Measurements from ENCODE around the gene AMIGO2.

GRCh38 chr12:47065546-47065945 lies 14.2 kb downstream of the AMIGO2 start:
- TF ChIP-seq POLR2A (IDR thresholded peaks at IDR 0.05; ENCODE audit: low read depth, low read length) (no peak), POLR2AphosphoS5 (IDR thresholded peaks at IDR 0.05; ENCODE audit: low read depth, low read length) (no peak), TAF1 (IDR thresholded peaks at IDR 0.05; ENCODE audit: low read depth, low read length) (no peak), PAX5 (IDR thresholded peaks at IDR 0.05; ENCODE audit: insufficient read depth, low read length, severe bottlenecking) (no peak), SPI1 (IDR thresholded peaks at IDR 0.05; ENCODE audit: low read depth, low read length) (no peak), POU2F2 (IDR thresholded peaks at IDR 0.05; ENCODE audit: low read depth, low read length) (no peak)
